K562 treated with DMSO at 1 percent for 4 hours (cell line): ENCODE data around the gene GOLGA6A. TPM values are rescaled to one million over a fixed set of nuclear protein-coding genes. Genes with fewer than 3 reads are reported as not detected.

ENCODE experiments used
- total RNA-seq: library from RNA; unstranded; fragments of 300-600 nt; gene quantifications from 2 replicates; pipeline ENCODE4 v1.2.3, GENCODE V29; 2022; ENCODE audit not compliant: insufficient read depth

Gene GOLGA6A
- total RNA-seq: 0.18 TPM in 1 of 2 replicates, not detected in the other

GRCh38 chr15:74082450-74082849, at the start of gene GOLGA6A:
Gene GOLGA6A, minus strand, starts transcription at chr15:74082550. Its CDS starts 41 bp downstream, at chr15:74082509.

GRCh38 chr15:74130155-74130848, 48.0 kb upstream of the GOLGA6A start, which contains the start of gene ISLR2:
Gene ISLR2, plus strand, starts transcription at chr15:74130586. Its CDS starts 2,169 bp downstream, at chr15:74132755.

Other genes with a start within 250 kb of the GOLGA6A start
- not detected in 2 replicates for gene TBC1D21, start 209.0 kb downstream of the GOLGA6A start, total RNA-seq
- not detected in 2 replicates for gene LOXL1, start 156.1 kb downstream of the GOLGA6A start, total RNA-seq
- 5.5 and 6.0 TPM in 2 replicates for gene STOML1, start 90.3 kb downstream of the GOLGA6A start, total RNA-seq
- gene PML, start 87.8 kb downstream of the GOLGA6A start, total RNA-seq: 31.2 and 36.4 TPM in 2 replicates
- gene ISLR2, start 48.0 kb upstream of the GOLGA6A start, total RNA-seq: not detected in 2 replicates
- gene ISLR, start 91.2 kb upstream of the GOLGA6A start, total RNA-seq: not detected in 2 replicates
- not detected in 2 replicates for gene STRA6, start 120.2 kb upstream of the GOLGA6A start, total RNA-seq
- gene CCDC33, start 153.8 kb upstream of the GOLGA6A start, total RNA-seq: not detected in 2 replicates